ENCODE results near the gene CTNNA2. TPM values are rescaled to one million over a fixed set of nuclear protein-coding genes. Genes with fewer than 3 reads are reported as not detected.

Gene CTNNA2
- total and polyA plus RNA-seq, 2 of the 8 experiments (the other 6 are each of a cell fraction or from before 2014, with no cell fraction given): 3.9 to 9.0 TPM

- TF ChIP-seq CHD7 (IDR thresholded peaks at IDR 0.05; ENCODE audit: insufficient replicate concordance, low read length): no peak
- no peak for TF ChIP-seq BCL11A (IDR thresholded peaks at IDR 0.05; ENCODE audit: low read depth in 2 of 2, low read length in 2 of 2)
- no peak for TF ChIP-seq CBX8 (IDR thresholded peaks at IDR 0.05; ENCODE audit: borderline replicate concordance, low read depth, low read length)
Observed at GRCh38 chr2:80363330-80363729, 850.5 kb downstream of the CTNNA2 start (continued).

Measured in H1 (cell line).